GM23248 (cell line): ENCODE data around the gene EFCAB13.

Experiments used
- EZH2 ChIP-seq: fragments of 200-600 bp; sonication (generic); IDR thresholded peaks from 2 replicates; pipeline ENCODE4 v1.6.1; 2018; ENCODE audit warnings: antibody characterized with exemption, mild to moderate bottlenecking; ENCODE audit not compliant: insufficient read depth, poor library complexity, severe bottlenecking
- EZH2phosphoT487 ChIP-seq: fragments of 200-600 bp; sonication (generic); IDR thresholded peaks from 2 replicates; pipeline ENCODE4 v1.6.1; 2018; ENCODE audit warnings: antibody characterized with exemption, moderate library complexity, mild to moderate bottlenecking, low read depth; ENCODE audit not compliant: insufficient read depth

GRCh38 chr17:47291242-47291873 is 32.4 kb upstream of the EFCAB13 start:
- TF ChIP-seq EZH2 (no peak), EZH2phosphoT487 (no peak)
